Transverse colon (tissue), 4 donors: ENCODE measurements around the gene C2orf49.

Experiments
- EP300 ChIP-seq: sonication (generic); formaldehyde crosslinking; IDR thresholded peaks from one replicate; pipeline ENCODE4 v1.6.1; 2017; ENCODE audit warnings: antibody characterized with exemption, low read depth
- POLR2A ChIP-seq: fragments of 450-650 bp; IDR thresholded peaks from one replicate; pipeline ENCODE4 v1.6.1; 2016; ENCODE audit warnings: antibody characterized with exemption, mild to moderate bottlenecking, moderate library complexity
- POLR2AphosphoS5 ChIP-seq, 3 donors: sonication (generic); formaldehyde crosslinking; IDR thresholded peaks; one replicate each; pipeline ENCODE4 v1.6.1; 2016; ENCODE audit warnings: antibody characterized with exemption in 3 of 3
- TF ChIP-seq, protein P1 (sequence below), 5 experiments: fragments of 200-600 bp in 3 of 5; fragments of 450-650 bp in 2 of 5; sonication (generic) in 3 of 5; IDR thresholded peaks; 1 replicate in 2 of 5; 2 replicates in 3 of 5; pipeline ENCODE4 v1.5.1; 2016 to 2017; ENCODE audit warnings: antibody characterized with exemption in 5 of 5, inconsistent platforms in 3 of 5, mild to moderate bottlenecking in 2 of 5, moderate library complexity in 1 of 5

DNA sequence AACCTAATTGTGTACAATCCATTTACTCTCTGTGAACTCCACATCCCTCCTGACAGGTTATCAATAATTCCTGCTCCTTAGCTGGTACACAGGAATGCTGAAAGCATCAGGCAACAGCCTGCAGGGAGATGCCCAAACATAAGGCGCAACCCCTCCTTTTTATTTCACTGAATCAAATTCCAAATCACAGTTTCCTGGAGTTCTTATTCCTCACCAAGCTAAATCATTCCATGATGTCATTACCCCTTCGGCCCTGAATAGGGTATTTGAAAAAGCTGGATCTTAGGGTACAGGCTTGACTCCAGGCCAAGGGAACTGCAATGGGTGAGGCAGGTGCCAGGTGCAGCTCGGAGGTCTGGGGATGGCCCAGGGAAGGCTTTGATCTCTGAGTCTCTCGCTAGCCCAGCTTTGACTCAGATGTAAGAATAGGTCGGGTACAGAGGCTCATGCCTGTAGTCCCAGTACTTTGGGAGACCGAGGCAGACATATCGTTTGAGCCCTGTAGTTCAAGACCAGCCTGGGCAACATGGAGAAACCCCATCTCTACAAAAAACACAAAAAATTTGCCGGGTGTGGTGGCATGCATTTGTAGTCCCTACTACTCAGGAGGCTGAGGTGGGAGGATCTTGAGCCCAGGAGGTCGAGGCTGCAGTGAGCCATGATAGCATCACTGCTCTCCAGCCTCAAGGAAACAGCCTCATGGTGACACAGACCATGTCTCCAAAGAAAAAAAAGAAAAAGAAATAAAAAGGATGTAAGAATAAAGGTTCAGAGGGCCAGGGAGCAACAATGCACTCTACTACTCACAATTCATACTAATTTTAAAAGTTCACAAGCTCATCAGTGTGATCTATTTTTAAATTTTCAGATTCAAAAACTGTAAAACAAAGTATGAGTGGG, 54.7 kb downstream of the C2orf49 start:
- TF ChIP-seq, protein P1, sequence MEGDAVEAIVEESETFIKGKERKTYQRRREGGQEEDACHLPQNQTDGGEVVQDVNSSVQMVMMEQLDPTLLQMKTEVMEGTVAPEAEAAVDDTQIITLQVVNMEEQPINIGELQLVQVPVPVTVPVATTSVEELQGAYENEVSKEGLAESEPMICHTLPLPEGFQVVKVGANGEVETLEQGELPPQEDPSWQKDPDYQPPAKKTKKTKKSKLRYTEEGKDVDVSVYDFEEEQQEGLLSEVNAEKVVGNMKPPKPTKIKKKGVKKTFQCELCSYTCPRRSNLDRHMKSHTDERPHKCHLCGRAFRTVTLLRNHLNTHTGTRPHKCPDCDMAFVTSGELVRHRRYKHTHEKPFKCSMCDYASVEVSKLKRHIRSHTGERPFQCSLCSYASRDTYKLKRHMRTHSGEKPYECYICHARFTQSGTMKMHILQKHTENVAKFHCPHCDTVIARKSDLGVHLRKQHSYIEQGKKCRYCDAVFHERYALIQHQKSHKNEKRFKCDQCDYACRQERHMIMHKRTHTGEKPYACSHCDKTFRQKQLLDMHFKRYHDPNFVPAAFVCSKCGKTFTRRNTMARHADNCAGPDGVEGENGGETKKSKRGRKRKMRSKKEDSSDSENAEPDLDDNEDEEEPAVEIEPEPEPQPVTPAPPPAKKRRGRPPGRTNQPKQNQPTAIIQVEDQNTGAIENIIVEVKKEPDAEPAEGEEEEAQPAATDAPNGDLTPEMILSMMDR (IDR thresholded peaks at IDR 0.05) = no peak
- TF ChIP-seq POLR2A (no peak), POLR2AphosphoS5 (IDR thresholded peaks at IDR 0.05) (no peak), EP300 (no peak)
